Epidermal melanocyte (primary cell): ENCODE results near the gene PTPRO.

Experiments used
- DNase-seq: peaks from one replicate; pipeline ENCODE4 v3.0.0; 2011; ENCODE audit warnings: low spot score; ENCODE audit not compliant: insufficient read length

PTPRO gene

GRCh38 chr12:15636060-15636890 lies 314.0 kb downstream of the PTPRO start:
- no peak for DNase-seq

GRCh38 chr12:15638231-15638630 lies 315.9 kb downstream of the PTPRO start:
- no peak for DNase-seq

GRCh38 chr12:15644700-15645099 lies 322.4 kb downstream of the PTPRO start:
- no peak for DNase-seq

GRCh38 chr12:15646581-15646980 lies 324.3 kb downstream of the PTPRO start:
- no peak for DNase-seq
